SKM-1 treated with dmso at 0.1 percent for 144 hours (cell line): ENCODE measurements around the gene ZSCAN21.

ENCODE experiments used
- DNase-seq: peaks from one replicate; lab custom pipeline; 2025; ENCODE audit not compliant: unreplicated experiment; lab: John Stamatoyannopoulos, UW

The ZSCAN21 gene

GRCh38 chr7:100095289-100095688 is 45.7 kb downstream of the ZSCAN21 start:
- no peak for DNase-seq

- no peak for DNase-seq
Measured at GRCh38 chr7:100095704-100096103, 46.1 kb downstream of the ZSCAN21 start.

DNA sequence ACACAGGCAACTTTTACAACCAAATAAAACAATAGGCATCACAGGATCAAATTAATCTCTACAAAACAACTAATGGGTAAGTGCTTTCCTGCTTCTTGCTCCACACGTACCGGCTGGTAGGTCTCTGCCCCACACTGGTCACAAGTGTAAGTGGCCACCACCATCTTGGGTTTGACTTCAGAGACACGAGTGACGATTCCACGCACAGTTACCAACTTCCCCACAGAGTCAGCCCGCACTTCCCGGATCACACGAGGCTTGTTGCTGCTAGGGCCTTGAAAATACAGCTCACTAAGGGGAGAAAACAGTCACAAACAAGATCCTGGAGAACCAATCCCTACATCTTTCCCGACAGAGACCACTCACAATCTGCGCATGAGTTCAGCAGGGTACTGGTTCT is 49.3 kb downstream of the ZSCAN21 start:
- no peak for DNase-seq

DNA sequence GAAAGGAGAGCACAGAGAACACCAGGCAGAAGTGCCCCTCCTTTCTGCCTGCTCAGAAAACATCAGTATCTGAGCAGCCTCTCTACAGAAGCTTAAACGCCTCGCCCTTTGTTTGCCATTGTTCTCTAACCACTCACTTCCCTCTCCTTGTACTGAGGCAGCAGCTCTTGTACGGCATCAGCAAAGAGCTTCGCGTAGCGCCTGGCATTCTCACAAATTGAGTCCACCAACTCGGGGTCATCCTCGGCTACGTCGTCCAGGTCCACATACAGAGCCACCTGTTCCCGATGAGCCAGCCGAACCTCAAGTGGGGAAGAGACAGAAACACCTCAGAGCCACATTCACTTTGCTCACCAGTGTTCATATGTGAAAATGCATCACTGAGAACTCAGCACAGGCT is 49.9 kb downstream of the ZSCAN21 start:
- no peak for DNase-seq

- peak; percentile 80 for DNase-seq
Measured at GRCh38 chr7:100100420-100101015, 50.9 kb downstream of the ZSCAN21 start.

GRCh38 chr7:100101016-100101862 is 51.7 kb downstream of the ZSCAN21 start, which contains the start of the genes AP4M1 and MCM7:
Gene AP4M1, plus strand, starts transcription at chr7:100101643. Its CDS starts 72 bp downstream, at chr7:100101715.
Gene MCM7, minus strand, starts transcription at chr7:100101397. Its CDS starts 103 bp downstream, at chr7:100101294.
- DNase-seq: peak; percentile 98

DNA sequence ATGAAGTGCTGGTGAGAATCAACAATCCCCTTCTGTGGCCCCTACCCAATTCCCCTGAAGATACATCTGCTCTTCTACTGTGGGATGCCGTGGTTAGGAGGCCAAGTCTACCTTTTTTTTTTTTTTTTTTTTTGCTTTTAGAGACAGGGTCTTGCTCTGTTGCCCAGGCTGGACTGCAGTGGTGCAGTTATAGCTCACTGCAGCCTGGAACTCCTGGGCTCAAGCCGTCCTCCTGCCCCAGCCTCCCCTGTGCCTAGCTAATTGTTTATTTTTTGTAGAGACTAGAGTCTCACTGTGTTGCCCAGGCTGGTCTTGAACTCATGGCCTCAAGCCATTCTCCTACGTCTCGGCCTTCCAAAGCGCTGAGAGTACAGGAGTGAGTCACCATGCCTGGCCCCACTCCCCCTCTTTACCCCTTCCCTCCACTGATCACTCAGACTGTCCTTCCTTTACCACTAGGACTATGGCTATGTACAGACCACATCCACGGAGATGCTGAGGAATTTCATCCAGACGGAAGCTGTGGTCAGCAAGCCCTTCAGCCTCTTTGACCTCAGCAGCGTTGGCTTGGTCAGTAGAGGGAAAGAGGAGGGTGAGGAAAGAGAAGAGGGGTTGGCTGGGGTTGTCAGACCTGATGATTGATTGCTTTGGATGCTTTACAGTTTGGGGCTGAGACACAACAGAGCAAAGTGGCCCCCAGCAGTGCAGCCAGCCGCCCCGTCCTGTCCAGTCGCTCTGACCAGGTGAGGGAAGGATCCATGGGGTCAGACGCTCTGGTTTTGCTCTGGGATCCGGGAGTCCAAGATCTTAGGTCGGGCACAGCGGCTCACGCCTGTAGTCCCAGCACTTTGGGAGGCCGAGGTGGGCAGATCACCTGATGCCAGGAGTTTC is 53.6 kb downstream of the ZSCAN21 start:
- DNase-seq: no peak

GRCh38 chr7:100105534-100105933 is 56.0 kb downstream of the ZSCAN21 start:
- no peak for DNase-seq

DNA sequence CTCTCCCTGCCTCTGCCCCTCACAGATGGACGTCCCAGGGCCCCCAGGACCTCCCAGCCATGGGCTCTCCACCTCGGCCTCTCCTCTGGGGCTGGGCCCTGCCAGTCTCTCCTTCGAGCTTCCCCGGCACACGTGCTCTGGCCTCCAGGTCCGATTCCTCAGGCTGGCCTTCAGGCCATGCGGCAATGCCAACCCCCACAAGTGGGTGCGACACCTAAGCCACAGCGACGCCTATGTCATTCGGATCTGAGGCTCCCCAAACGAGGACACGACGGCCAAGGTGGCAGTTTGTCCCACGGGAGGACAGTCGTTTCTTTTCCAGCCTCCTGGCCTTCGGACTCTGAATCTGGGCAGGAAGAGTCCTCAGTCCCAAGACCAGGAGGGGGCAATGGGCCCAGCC is 57.1 kb downstream of the ZSCAN21 start:
- no peak for DNase-seq

DNA sequence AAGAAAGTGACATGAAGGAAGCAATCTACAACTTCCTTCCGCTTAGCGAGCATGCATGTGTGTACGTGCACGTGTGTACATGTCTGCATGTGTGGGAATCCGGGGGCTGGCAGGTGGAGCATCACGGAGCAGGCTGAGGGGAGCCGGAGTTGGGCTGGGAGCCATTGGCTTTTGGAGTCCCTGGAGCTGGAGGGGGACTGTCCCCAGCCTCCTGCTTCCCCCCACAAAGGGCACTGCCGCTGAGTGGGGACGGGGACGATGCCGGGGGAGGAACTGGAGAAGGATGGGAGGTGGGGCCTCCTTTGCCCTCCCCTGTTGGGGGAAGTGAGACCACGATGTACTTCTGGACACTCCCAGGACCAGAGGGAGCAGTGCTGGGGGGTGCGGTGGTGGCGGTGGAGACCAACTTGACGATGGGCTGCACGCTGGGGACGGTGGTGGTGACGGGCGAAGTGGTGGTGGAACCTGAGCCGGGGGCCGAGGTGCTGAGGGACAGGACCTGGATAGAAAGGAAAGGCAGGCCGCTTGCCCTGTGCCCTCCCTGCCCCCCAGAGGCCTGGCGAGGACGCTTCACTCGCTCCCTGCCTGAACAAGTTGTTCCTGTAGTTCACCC is 57.7 kb downstream of the ZSCAN21 start:
- DNase-seq: no peak

DNA sequence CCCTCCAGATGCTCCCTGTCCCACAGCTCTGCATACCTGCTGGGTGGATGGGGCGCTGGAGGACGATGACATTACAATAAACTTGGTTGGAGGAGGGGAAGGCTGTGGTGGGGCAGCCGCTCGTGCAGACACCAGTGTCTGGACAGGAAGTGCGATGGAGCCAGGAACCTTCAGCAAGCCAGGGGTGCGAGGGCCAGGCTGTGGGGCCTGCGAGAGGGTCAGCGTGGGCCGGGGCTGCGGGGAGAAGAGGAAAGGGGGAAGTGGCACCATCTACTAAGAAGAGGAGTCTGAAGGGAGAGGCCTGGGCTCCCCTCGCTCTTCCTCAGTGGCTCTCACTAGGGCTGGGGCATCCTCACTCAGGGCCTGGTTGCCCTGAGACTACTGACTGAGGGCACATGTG is 58.3 kb downstream of the ZSCAN21 start:
- no peak for DNase-seq

- no peak for DNase-seq
Measured at GRCh38 chr7:100109521-100110163, 60.1 kb downstream of the ZSCAN21 start.

- no peak for DNase-seq
Measured at GRCh38 chr7:100111156-100111555, 61.6 kb downstream of the ZSCAN21 start.

DNA sequence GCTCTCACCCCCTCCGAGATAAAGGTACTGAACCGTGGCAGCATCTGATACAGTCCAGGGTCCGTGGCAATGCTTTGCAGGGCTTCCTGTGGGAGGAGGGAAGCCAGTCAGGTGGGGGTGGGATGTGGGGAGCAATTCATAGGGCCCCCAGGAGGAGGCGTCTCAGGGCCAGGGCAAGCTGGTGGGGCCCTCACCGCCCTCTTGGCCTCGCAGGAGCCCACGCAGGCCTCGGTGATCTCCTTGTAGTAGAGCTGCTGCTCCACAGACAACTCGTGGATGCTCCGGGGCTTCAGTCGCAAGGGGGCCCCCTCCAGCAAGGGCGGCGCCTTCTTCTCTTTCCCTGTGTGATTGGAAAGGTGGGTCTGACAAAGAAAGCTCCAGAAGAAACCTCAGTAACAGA is 62.3 kb downstream of the ZSCAN21 start:
- no peak for DNase-seq
